Vagina (tissue), 2 donors: ENCODE measurements around the gene LRRC8C. TPM values are rescaled to one million over a fixed set of nuclear protein-coding genes. Genes with fewer than 3 reads are reported as not detected.
A peak's percentile ranks its signal among the peaks of the same experiment; 100 is the strongest.

ENCODE experiments used
- DNase-seq, 2 donors: peaks; one replicate each; pipeline ENCODE4 v3.0.0-alpha.2; 2017; ENCODE audit errors: extremely low spot score in 2 of 2
- H3K27ac ChIP-seq: fragments of 200-600 bp; sonication (generic); one replicate; pipeline ENCODE4 v1.5.1; 2019
- H3K27me3 ChIP-seq: fragments of 200-600 bp; sonication (generic); one replicate; pipeline ENCODE4 v1.5.1; 2019
- H3K36me3 ChIP-seq, 2 donors: fragments of 200-600 bp; sonication (generic); one replicate each; pipeline ENCODE4 v1.5.1; 2017 to 2019
- H3K4me1 ChIP-seq: fragments of 200-600 bp; sonication (generic); one replicate; pipeline ENCODE4 v1.5.1; 2019
- H3K4me3 ChIP-seq, 2 donors: fragments of 200-600 bp; sonication (generic); 1 replicate in 1 of 2; 2 replicates in 1 of 2; pipeline ENCODE4 v1.5.1; 2016 to 2019
- H3K9me3 ChIP-seq: fragments of 200-600 bp; sonication (generic); one replicate; pipeline ENCODE4 v1.5.1; 2019
- CTCF ChIP-seq, 3 experiments: fragments of 450-650 bp in 2 of 3; fragments of 200-600 bp in 1 of 3; sonication (generic) in 1 of 3; IDR thresholded peaks; one replicate each; pipeline ENCODE4 v1.5.1; 2017 to 2019; ENCODE audit warnings: antibody characterized with exemption in 3 of 3, mild to moderate bottlenecking in 2 of 3, moderate library complexity in 2 of 3
- POLR2A ChIP-seq, 2 donors: fragments of 450-650 bp; IDR thresholded peaks; one replicate each; pipeline ENCODE4 v1.6.1; 2017; ENCODE audit warnings: antibody characterized with exemption in 2 of 2, mild to moderate bottlenecking in 2 of 2, moderate library complexity in 2 of 2
- POLR2AphosphoS5 ChIP-seq, 2 donors: sonication (generic); formaldehyde crosslinking; IDR thresholded peaks; one replicate each; pipeline ENCODE4 v1.9.0; 2017; ENCODE audit warnings: antibody characterized with exemption in 2 of 2, mild to moderate bottlenecking in 2 of 2, low read depth in 1 of 2; ENCODE audit not compliant: insufficient read depth in 1 of 2
- intact Hi-C: fragments of 100-400 bp; cut with DNase I; formaldehyde crosslinking; loops from one replicate; pipeline ENCODE4 v1.15.1; 2023
- total RNA-seq: library from RNA; depleted of rRNA; stranded (reverse); fragments of >200 nt; gene quantifications from one replicate; pipeline ENCODE4 v1.2.3, GENCODE V29; 2016

The LRRC8C gene
- total RNA-seq, 1 donor from 2014 or later, result 5.4 TPM

- TF ChIP-seq POLR2AphosphoS5 (IDR thresholded peaks at IDR 0.05; ENCODE audit: insufficient read depth in 1 of 2, low read depth in 1 of 2) (no peak), POLR2A (IDR thresholded peaks at IDR 0.05) (no peak), CTCF (IDR thresholded peaks at IDR 0.05) (no peak)
- intact Hi-C loops, result no loop called here
- Histone ChIP-seq H3K4me3 (no peak overlapping the region), H3K27ac (no peak overlapping the region), H3K36me3 (no peaks in the 10 kb centered on the region), H3K27me3 (no peaks in the 10 kb centered on the region), H3K4me1 (peaks cover 7% of the 10 kb centered on the region), H3K9me3 (no peaks in the 10 kb centered on the region)
- no peak for DNase-seq
Measured at GRCh38 chr1:89719502-89720306, 86.8 kb downstream of the LRRC8C start.

- H3K4me3 ChIP-seq, result no peak overlapping the region
- no peaks in the 10 kb centered on the region for H3K36me3 ChIP-seq
- TF ChIP-seq CTCF (IDR thresholded peaks at IDR 0.05) (no peak), POLR2A (IDR thresholded peaks at IDR 0.05) (no peak), POLR2AphosphoS5 (IDR thresholded peaks at IDR 0.05; ENCODE audit: insufficient read depth in 1 of 2, low read depth in 1 of 2) (no peak)
- H3K27ac ChIP-seq, result no peak overlapping the region
- H3K27me3 ChIP-seq, result no peaks in the 10 kb centered on the region
- H3K9me3 ChIP-seq, result no peaks in the 10 kb centered on the region
- no peak for DNase-seq
- intact Hi-C loops, result no loop called here
- peaks cover 7% of the 10 kb centered on the region for H3K4me1 ChIP-seq
Measured at GRCh38 chr1:89720839-89721238, 87.9 kb downstream of the LRRC8C start.

GRCh38 chr1:89721351-89721750 lies 88.4 kb downstream of the LRRC8C start:
- no peaks in the 10 kb centered on the region for H3K36me3 ChIP-seq
- no peaks in the 10 kb centered on the region for H3K9me3 ChIP-seq
- no peak overlapping the region for H3K4me3 ChIP-seq
- peaks cover 7% of the 10 kb centered on the region for H3K4me1 ChIP-seq
- TF ChIP-seq POLR2A (IDR thresholded peaks at IDR 0.05) (no peak), POLR2AphosphoS5 (IDR thresholded peaks at IDR 0.05; ENCODE audit: insufficient read depth in 1 of 2, low read depth in 1 of 2) (peak in 1 of 2 donors; percentile 72)
- no peaks in the 10 kb centered on the region for H3K27me3 ChIP-seq
- intact Hi-C loops, result no loop called here
- no peak for DNase-seq
- no peak overlapping the region for H3K27ac ChIP-seq

- TF ChIP-seq POLR2AphosphoS5 (IDR thresholded peaks at IDR 0.05; ENCODE audit: insufficient read depth in 1 of 2, low read depth in 1 of 2), result no peak
- no peak for TF ChIP-seq CTCF (IDR thresholded peaks at IDR 0.05)
- no peak for TF ChIP-seq POLR2A (IDR thresholded peaks at IDR 0.05)
- H3K36me3 ChIP-seq, result no peaks in the 10 kb centered on the region
- DNase-seq, result no peak
- no peak overlapping the region for H3K27ac ChIP-seq
- H3K9me3 ChIP-seq, result no peaks in the 10 kb centered on the region
- H3K4me3 ChIP-seq, result no peak overlapping the region
- intact Hi-C loops, result no loop called here
- H3K4me1 ChIP-seq, result peaks cover 7% of the 10 kb centered on the region
- H3K27me3 ChIP-seq, result no peaks in the 10 kb centered on the region
Measured at GRCh38 chr1:89723144-89723543, 90.2 kb downstream of the LRRC8C start.

GRCh38 chr1:89723863-89724262 lies 90.9 kb downstream of the LRRC8C start:
- DNase-seq, result no peak
- Histone ChIP-seq H3K4me1 (peaks cover 7% of the 10 kb centered on the region), H3K36me3 (no peaks in the 10 kb centered on the region), H3K9me3 (no peaks in the 10 kb centered on the region), H3K27me3 (no peaks in the 10 kb centered on the region), H3K27ac (no peak overlapping the region), H3K4me3 (no peak overlapping the region)
- intact Hi-C loops, result no loop called here
- no peak for TF ChIP-seq CTCF (IDR thresholded peaks at IDR 0.05)
- no peak for TF ChIP-seq POLR2A (IDR thresholded peaks at IDR 0.05)
- no peak for TF ChIP-seq POLR2AphosphoS5 (IDR thresholded peaks at IDR 0.05; ENCODE audit: insufficient read depth in 1 of 2, low read depth in 1 of 2)
